ENCODE measurements around the gene FADS2. TPM values are rescaled to one million over a fixed set of nuclear protein-coding genes. Genes with fewer than 3 reads are reported as not detected.

Gene FADS2
- polyA plus RNA-seq, 2 of the 4 experiments (the other 2 are of a cell fraction) = 215 to 391 TPM

GRCh38 chr11:61836193-61836592 lies 8.1 kb downstream of the FADS2 start:
- ATAC-seq (no peak), DNase-seq (ENCODE audit: low read depth in 1 of 2, low spot score in 1 of 2) (no peak), FAIRE-seq (no peak)
- TF ChIP-seq CBX8 (IDR thresholded peaks at IDR 0.05) = no peak
- TF ChIP-seq FOSB (CRISPR knock-in tag; IDR thresholded peaks at IDR 0.05) = no peak
- TF ChIP-seq MAZ (IDR thresholded peaks at IDR 0.05; ENCODE audit: borderline replicate concordance, low read depth, low read length) = no peak
- no peak for TF ChIP-seq BCL3 (IDR thresholded peaks at IDR 0.05)
- no peak for TF ChIP-seq KDM1A (IDR thresholded peaks at IDR 0.05; ENCODE audit: low read depth)
- no peak for TF ChIP-seq RAD21 (conservative IDR thresholded peaks at IDR 0.05 in 1 of 2, IDR thresholded peaks at IDR 0.05 in 1 of 2)
- no peak for TF ChIP-seq CHD4 (IDR thresholded peaks at IDR 0.05; ENCODE audit: borderline replicate concordance)
- TF ChIP-seq EHMT2 (IDR thresholded peaks at IDR 0.05; ENCODE audit: low read depth) = no peak
- no peak for TF ChIP-seq PHF8 (IDR thresholded peaks at IDR 0.05; ENCODE audit: borderline replicate concordance, low read depth)
- no peak for TF ChIP-seq RARB (CRISPR knock-in tag; IDR thresholded peaks at IDR 0.05)
- TF ChIP-seq EHF (CRISPR knock-in tag; IDR thresholded peaks at IDR 0.05) = no peak
- no peak for TF ChIP-seq RNF2 (IDR thresholded peaks at IDR 0.05; ENCODE audit: borderline replicate concordance, low read depth)
- no peak for TF ChIP-seq HOXB5 (CRISPR knock-in tag; IDR thresholded peaks at IDR 0.05)
- no peak for TF ChIP-seq POLR2AphosphoS2 (conservative IDR thresholded peaks at IDR 0.05; ENCODE audit: low read length)
- TF ChIP-seq ZSCAN20 (CRISPR knock-in tag; IDR thresholded peaks at IDR 0.05) = no peak
- TF ChIP-seq NPAS2 (CRISPR knock-in tag; IDR thresholded peaks at IDR 0.05; ENCODE audit: borderline replicate concordance) = no peak
- Histone ChIP-seq H3K4me1 (peaks cover 48% of the 10 kb centered on the region), H3K4me2 (no peak overlapping the region), H3K27ac (no peak overlapping the region), H3K9me3 (no peaks in the 10 kb centered on the region), H3K4me3 (no peak overlapping the region)
- WGBS (ENCODE audit: missing lambda C conversion rate) = 100% methylated on average over 8 of the region's 8 CpGs
- CTCF ChIA-PET = interaction anchor here (1.0 to 3.2 kb wide), 4 partner anchors 7 to 62 kb away, joined by 3 to 13 read pairs (median 5); partner anchors contain the start of gene FADS2
- POLR2A ChIA-PET = no interaction called here

GRCh38 chr11:61837411-61838005 lies 9.4 kb downstream of the FADS2 start:
- WGBS (ENCODE audit: missing lambda C conversion rate) = 92% methylated on average over 15 of the region's 15 CpGs
- DNase-seq (ENCODE audit: low read depth in 1 of 2, low spot score in 1 of 2) = no peak
- H3K9me3 ChIP-seq = no peaks in the 10 kb centered on the region
- peaks cover 35% of the 10 kb centered on the region for H3K4me1 ChIP-seq
- H3K27ac ChIP-seq = no peak overlapping the region
- H3K4me2 ChIP-seq = no peak overlapping the region
- FAIRE-seq = no peak
- CTCF ChIA-PET = interaction anchor here (1.2 to 3.2 kb wide), 2 partner anchors 9 to 40 kb away, joined by 6 to 13 read pairs; partner anchors contain the start of gene FADS2
- no peak overlapping the region for H3K4me3 ChIP-seq
- TF ChIP-seq TFCP2L1 (CRISPR knock-in tag; IDR thresholded peaks at IDR 0.05) = no peak
- TF ChIP-seq HMGXB4 (CRISPR knock-in tag; IDR thresholded peaks at IDR 0.05; ENCODE audit: borderline replicate concordance) = no peak
- TF ChIP-seq GATA3 (IDR thresholded peaks at IDR 0.05; ENCODE audit: borderline replicate concordance) = no peak
- TF ChIP-seq CBX2 (IDR thresholded peaks at IDR 0.05; ENCODE audit: borderline replicate concordance, low read depth) = no peak
- TF ChIP-seq FOSB (CRISPR knock-in tag; IDR thresholded peaks at IDR 0.05) = no peak
- no peak for TF ChIP-seq ELK1 (IDR thresholded peaks at IDR 0.05; ENCODE audit: low read depth, low read length)
- TF ChIP-seq SREBF2 (IDR thresholded peaks at IDR 0.05) = no peak
- TF ChIP-seq TP53 (CRISPR knock-in tag; IDR thresholded peaks at IDR 0.05) = no peak
- no peak for TF ChIP-seq NFE2L2 (conservative IDR thresholded peaks at IDR 0.05; ENCODE audit: low read length)
- no peak for TF ChIP-seq CHD4 (IDR thresholded peaks at IDR 0.05; ENCODE audit: borderline replicate concordance)
- no peak for TF ChIP-seq MAX (IDR thresholded peaks at IDR 0.05)
- TF ChIP-seq PBX3 (IDR thresholded peaks at IDR 0.05) = no peak
- TF ChIP-seq HEYL (CRISPR knock-in tag; IDR thresholded peaks at IDR 0.05) = no peak
- TF ChIP-seq MAZ (IDR thresholded peaks at IDR 0.05; ENCODE audit: borderline replicate concordance, low read depth, low read length) = no peak
- no peak for TF ChIP-seq HES2 (IDR thresholded peaks at IDR 0.05)
- no peak for TF ChIP-seq RFX5 (IDR thresholded peaks at IDR 0.05)
- ATAC-seq = no peak
- POLR2A ChIA-PET = no interaction called here

Measured in A549 (cell line).